HepG2 (cell line): ENCODE data around the gene PGS1. TPM values are rescaled to one million over a fixed set of nuclear protein-coding genes. Genes with fewer than 3 reads are reported as not detected.

Source experiments
- ATAC-seq: fragments of 200-7000 bp; cut with Tn5 transposase; 3 replicates; pipeline ENCODE4 v1.9.1; 2020; ENCODE audit warnings: mild to moderate bottlenecking, moderate library complexity
- BruUV-seq: library from RNA; stranded (reverse); fragments of 400-500 nt; replicated peaks from 2 replicates; lab custom pipeline; 2021; lab: Mats Ljungman, UMichigan
- CTCF ChIA-PET: fragments of 300-600 bp; formaldehyde crosslinking; extraction: SDS; loops from one replicate; lab custom pipeline; 2021; ENCODE audit warnings: low total read pairs, inconsistent platforms, low intra/inter-chr PET ratio; lab: Yijun Ruan, JAX
- POLR2A ChIA-PET: fragments of 350-600 bp; sonication (Branson Sonifier 250); formaldehyde crosslinking; loops from one replicate; lab custom pipeline; 2020; ENCODE audit warnings: antibody characterized with exemption, inconsistent platforms; lab: Yijun Ruan, JAX
- DNase-seq: peaks from one replicate; pipeline ENCODE4 v3.0.0-alpha.2; 2015; ENCODE audit warnings: low spot score
- FAIRE-seq: peaks from 3 replicates; lab custom pipeline; 2011; peaks lifted over from hg19 to GRCh38; lab: Jason Lieb, UNC
- H2AFZ ChIP-seq: one replicate; pipeline ENCODE4 v1.6.1; 2011; ENCODE audit warnings: low read length, inconsistent platforms
- H3K27ac ChIP-seq: fragments of 300-600 bp; 3 replicates; pipeline ENCODE4 v1.8.0; 2011; ENCODE audit warnings: mixed run types, mild to moderate bottlenecking, mixed read lengths, low read length, inconsistent platforms; ENCODE audit not compliant: insufficient read depth; ENCODE audit errors: extremely low read length
- H3K27me3 ChIP-seq, 2 experiments: fragments of 200-600 bp in 1 of 2; 2 replicates in 1 of 2; 3 replicates in 1 of 2; pipeline versions ENCODE4 v1.6.0 to v1.8.0; 2011; ENCODE audit warnings: low read length in 2 of 2, mild to moderate bottlenecking in 2 of 2, moderate library complexity in 2 of 2, inconsistent platforms in 1 of 2; ENCODE audit not compliant: insufficient read depth in 2 of 2, control insufficient read depth in 1 of 2
- H3K36me3 ChIP-seq, 2 experiments: fragments of 200-600 bp in 1 of 2; replicated peaks in 1 of 2; 2 replicates in 1 of 2; 3 replicates in 1 of 2; pipeline versions ENCODE4 v1.5.1 to v1.8.0; 2011; ENCODE audit warnings: low read length in 2 of 2, inconsistent platforms in 1 of 2; ENCODE audit not compliant: insufficient read depth in 2 of 2, control insufficient read depth in 1 of 2
- H3K4me1 ChIP-seq: 2 replicates; pipeline ENCODE4 v1.5.1; 2012; ENCODE audit warnings: low read length, inconsistent platforms; ENCODE audit not compliant: insufficient read depth
- H3K4me2 ChIP-seq: 2 replicates; pipeline ENCODE4 v1.6.0; 2011; ENCODE audit warnings: low read depth, low read length, inconsistent platforms
- H3K4me3 ChIP-seq, 3 experiments: fragments of 200-600 bp in 1 of 3; sonication (generic), shearing (Covaris generic) in 1 of 3; replicated peaks in 1 of 3; 2 replicates each; pipeline ENCODE4 v1.5.1; 2011 to 2016; ENCODE audit warnings: low read length in 3 of 3, inconsistent platforms in 2 of 3, low read depth in 2 of 3, mild to moderate bottlenecking in 2 of 3, control low read depth in 1 of 3, mixed read lengths in 1 of 3; ENCODE audit not compliant: insufficient read depth in 1 of 3
- H3K79me2 ChIP-seq: one replicate; pipeline ENCODE4 v1.6.1; 2011; ENCODE audit warnings: low read length, inconsistent platforms; ENCODE audit not compliant: insufficient read depth
- H3K9ac ChIP-seq: 2 replicates; pipeline ENCODE4 v1.6.0; 2011; ENCODE audit warnings: mild to moderate bottlenecking, low read depth, low read length, inconsistent platforms; ENCODE audit not compliant: insufficient read depth
- H3K9me3 ChIP-seq: 2 replicates; pipeline ENCODE4 v1.5.1; 2012; ENCODE audit warnings: mild to moderate bottlenecking, low read length
- H4K20me1 ChIP-seq: 2 replicates; pipeline ENCODE4 v1.6.0; 2011; ENCODE audit warnings: inconsistent platforms, mild to moderate bottlenecking, low read length, moderate library complexity; ENCODE audit not compliant: insufficient read depth
- AHDC1 ChIP-seq: sonication (generic); formaldehyde crosslinking; IDR thresholded peaks from 2 replicates; pipeline ENCODE4 v1.5.1; 2020; ENCODE audit warnings: mild to moderate bottlenecking, missing genetic modification reagents, borderline replicate concordance
- FOXK2 ChIP-seq: fragments of 450-650 bp; IDR thresholded peaks from 2 replicates; pipeline ENCODE4 v1.6.1; 2016
- IKZF1 ChIP-seq: fragments of 450-650 bp; IDR thresholded peaks from 2 replicates; pipeline ENCODE4 v1.7.1; 2016
- KAT7 ChIP-seq: IDR thresholded peaks from 2 replicates; pipeline ENCODE4 v1.6.1; 2018; ENCODE audit warnings: borderline replicate concordance, missing compliant biosample characterization
- MTA1 ChIP-seq: sonication (generic); formaldehyde crosslinking; IDR thresholded peaks from 2 replicates; pipeline ENCODE4 v1.4.0; 2020; ENCODE audit warnings: missing genetic modification reagents, mild to moderate bottlenecking, borderline replicate concordance
- ZMAT3 ChIP-seq: sonication (generic); formaldehyde crosslinking; conservative IDR thresholded peaks from 2 replicates; pipeline ENCODE4 v1.7.0; 2021; ENCODE audit warnings: missing genetic modification reagents
- ZNF383 ChIP-seq: sonication (generic); formaldehyde crosslinking; IDR thresholded peaks from 2 replicates; pipeline ENCODE4 v1.4.0; 2020; ENCODE audit warnings: missing genetic modification reagents, mild to moderate bottlenecking, borderline replicate concordance
- ZNF563 ChIP-seq: sonication (generic); formaldehyde crosslinking; IDR thresholded peaks from 2 replicates; pipeline ENCODE4 v1.8.0; 2022; ENCODE audit warnings: mild to moderate bottlenecking, moderate library complexity, missing genetic modification reagents
- ZNF660 ChIP-seq: sonication (generic); formaldehyde crosslinking; IDR thresholded peaks from 2 replicates; pipeline ENCODE4 v1.5.1; 2020; ENCODE audit warnings: mild to moderate bottlenecking, low read depth, missing genetic modification reagents, borderline replicate concordance
- ZNF792 ChIP-seq: IDR thresholded peaks from 2 replicates; pipeline ENCODE4 v1.6.1; 2016
- WGBS: methylation state at CpG from one replicate; pipeline ENCODE4 v1.1.6; 2017; ENCODE audit warnings: low lambda C conversion rate; 5-methylcytosine and 5-hydroxymethylcytosine counted together
- in situ Hi-C: cut with HindIII; loops from 2 replicates; pipeline ENCODE4 v1.10.0; 2017; ENCODE audit warnings: low pct_unique_long_range_greater_than_20kb; ENCODE audit not compliant: extremely low pct_ligation_motif_present
- intact Hi-C: fragments of 100-400 bp; cut with micrococcal nuclease; formaldehyde crosslinking; loops from one replicate; pipeline ENCODE4 v1.10.0; 2022; ENCODE audit not compliant: unreplicated experiment
- polyA plus RNA-seq, 8 experiments: library from polyadenylated mRNA; depleted of rRNA in 3 of 8; stranded (reverse) in 7 of 8; unstranded in 1 of 8; fragments of >200 nt; fragmentation: Illumina TruSeq in 4 of 8; extraction: Trizol in 4 of 8; gene quantifications; 2 replicates each; pipeline versions ENCODE4 v1.2.1 to v1.2.3, GENCODE V29; 2011 to 2016; ENCODE audit warnings: low read depth in 4 of 8, missing spikeins in 1 of 8, mixed read lengths in 1 of 8; ENCODE audit not compliant: insufficient read depth in 1 of 8
- total RNA-seq, 5 experiments: library from RNA; depleted of rRNA; stranded (reverse); fragments of >200 nt; fragmentation: Illumina TruSeq; extraction: Trizol; gene quantifications; 2 replicates each; pipeline ENCODE4 v1.2.3, GENCODE V29; 2016; ENCODE audit warnings: low read depth in 1 of 5
- TF ChIP-seq, protein P1 (sequence below): sonication (generic); formaldehyde crosslinking; IDR thresholded peaks from 2 replicates; pipeline ENCODE4 v1.5.0; 2020; ENCODE audit warnings: mild to moderate bottlenecking, missing genetic modification reagents, moderate library complexity
- TF ChIP-seq, protein P2 (sequence below): sonication (generic); formaldehyde crosslinking; IDR thresholded peaks from 2 replicates; pipeline ENCODE4 v1.5.0; 2020; ENCODE audit warnings: missing genetic modification reagents, mild to moderate bottlenecking, borderline replicate concordance

The PGS1 gene
- total and polyA plus RNA-seq, 2 of the 13 experiments (the other 11 are each of a cell fraction or from before 2014, with no cell fraction given): 25.9 to 31.5 TPM

DNA sequence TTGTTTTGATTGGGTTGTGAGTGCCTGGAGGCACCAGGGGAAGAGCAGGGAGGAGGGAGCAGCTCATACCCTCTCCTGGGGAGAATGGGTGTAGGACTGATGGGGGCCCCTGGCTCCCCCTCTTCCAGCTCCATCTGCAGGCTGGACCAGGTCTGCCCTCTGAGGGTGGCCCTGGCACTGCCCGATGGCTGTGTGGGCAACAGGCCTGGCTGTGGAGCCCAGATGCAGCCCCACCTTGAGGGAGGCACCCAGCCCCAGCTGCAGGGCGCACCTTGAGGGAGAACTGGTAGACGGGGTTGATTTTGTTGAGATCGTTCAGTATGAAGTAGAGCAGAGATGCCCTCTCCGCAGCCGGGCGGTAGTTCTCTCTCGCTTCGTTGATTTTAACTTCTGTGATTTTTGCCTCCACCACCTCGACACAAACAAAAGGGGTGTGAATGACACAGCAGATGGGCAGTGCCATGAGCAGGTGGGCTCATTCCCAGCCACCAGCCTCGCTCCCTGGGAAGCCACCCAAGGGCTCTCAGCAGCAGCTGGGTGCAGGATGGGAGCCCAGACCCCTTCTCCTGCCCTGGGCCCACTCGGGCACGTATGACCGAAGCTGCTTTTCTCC is 71.6 kb downstream of the PGS1 start (continued):
- TF ChIP-seq AHDC1 (CRISPR knock-in tag) (no peak), ZNF660 (CRISPR knock-in tag) (no peak), MTA1 (no peak)

- FAIRE-seq (no peak), ATAC-seq (peak; percentile 35), DNase-seq (no peak)
- in situ Hi-C loops (no loop called here), intact Hi-C loops (loop anchor here (5.0 kb wide), 1 partner anchor 1274 kb away; no protein-coding TSS in a partner anchor)
- H3K27ac ChIP-seq: no peak overlapping the region
- H3K36me3 ChIP-seq: no peaks in the 10 kb centered on the region
- no peak overlapping the region for H2AFZ ChIP-seq
- H3K79me2 ChIP-seq: no peaks in the 10 kb centered on the region
- no peaks in the 10 kb centered on the region for H3K9me3 ChIP-seq
- no peak overlapping the region for H3K9ac ChIP-seq
- ChIA-PET CTCF (no interaction called here), POLR2A (no interaction called here)
- H3K4me3 ChIP-seq: no peak overlapping the region
- peaks cover 16% of the 10 kb centered on the region for H3K4me1 ChIP-seq
- peaks cover 1 to 36% of the 10 kb centered on the region in 2 experiments; a peak in 4 of 5 replicates for H3K27me3 ChIP-seq
- no peaks in the 10 kb centered on the region for H4K20me1 ChIP-seq
- H3K4me2 ChIP-seq: no peak overlapping the region
- BruUV-seq: no TSS peak
- WGBS: 46% methylated on average over 19 of the region's 20 CpGs
- TF ChIP-seq ZNF563 (CRISPR knock-in tag): no peak
- TF ChIP-seq ZMAT3 (CRISPR knock-in tag): no peak
- TF ChIP-seq, protein P1, sequence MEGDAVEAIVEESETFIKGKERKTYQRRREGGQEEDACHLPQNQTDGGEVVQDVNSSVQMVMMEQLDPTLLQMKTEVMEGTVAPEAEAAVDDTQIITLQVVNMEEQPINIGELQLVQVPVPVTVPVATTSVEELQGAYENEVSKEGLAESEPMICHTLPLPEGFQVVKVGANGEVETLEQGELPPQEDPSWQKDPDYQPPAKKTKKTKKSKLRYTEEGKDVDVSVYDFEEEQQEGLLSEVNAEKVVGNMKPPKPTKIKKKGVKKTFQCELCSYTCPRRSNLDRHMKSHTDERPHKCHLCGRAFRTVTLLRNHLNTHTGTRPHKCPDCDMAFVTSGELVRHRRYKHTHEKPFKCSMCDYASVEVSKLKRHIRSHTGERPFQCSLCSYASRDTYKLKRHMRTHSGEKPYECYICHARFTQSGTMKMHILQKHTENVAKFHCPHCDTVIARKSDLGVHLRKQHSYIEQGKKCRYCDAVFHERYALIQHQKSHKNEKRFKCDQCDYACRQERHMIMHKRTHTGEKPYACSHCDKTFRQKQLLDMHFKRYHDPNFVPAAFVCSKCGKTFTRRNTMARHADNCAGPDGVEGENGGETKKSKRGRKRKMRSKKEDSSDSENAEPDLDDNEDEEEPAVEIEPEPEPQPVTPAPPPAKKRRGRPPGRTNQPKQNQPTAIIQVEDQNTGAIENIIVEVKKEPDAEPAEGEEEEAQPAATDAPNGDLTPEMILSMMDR: peak; percentile 18; the same call in 1 of the 2 replicates
- no peak for TF ChIP-seq FOXK2
- TF ChIP-seq KAT7: no peak
- no peak for TF ChIP-seq IKZF1
- TF ChIP-seq ZNF792 (CRISPR knock-in tag): no peak
- TF ChIP-seq, protein P2, sequence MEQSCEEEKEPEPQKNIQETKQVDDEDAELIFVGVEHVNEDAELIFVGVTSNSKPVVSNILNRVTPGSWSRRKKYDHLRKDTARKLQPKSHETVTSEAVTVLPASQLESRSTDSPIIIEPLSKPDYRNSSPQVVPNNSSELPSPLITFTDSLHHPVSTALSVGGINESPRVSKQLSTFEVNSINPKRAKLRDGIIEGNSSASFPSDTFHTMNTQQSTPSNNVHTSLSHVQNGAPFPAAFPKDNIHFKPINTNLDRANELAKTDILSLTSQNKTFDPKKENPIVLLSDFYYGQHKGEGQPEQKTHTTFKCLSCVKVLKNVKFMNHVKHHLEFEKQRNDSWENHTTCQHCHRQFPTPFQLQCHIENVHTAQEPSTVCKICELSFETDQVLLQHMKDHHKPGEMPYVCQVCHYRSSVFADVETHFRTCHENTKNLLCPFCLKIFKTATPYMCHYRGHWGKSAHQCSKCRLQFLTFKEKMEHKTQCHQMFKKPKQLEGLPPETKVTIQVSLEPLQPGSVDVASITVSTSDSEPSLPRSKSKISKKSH: 0 out of 2 replicates have a peak, but pooled peaks have one; percentile 14
- no peak for TF ChIP-seq ZNF383 (CRISPR knock-in tag)
Observed at GRCh38 chr17:78450696-78451345, 72.4 kb downstream of the PGS1 start.
